Activated naive CD4-positive, alpha-beta T cell treated with anti-CD3 and anti-CD28 coated beads, Interleukin-2, amount 50 U/mL, for 24 hours (primary cell): ENCODE data around the gene GIMAP1.
A peak's percentile ranks its signal among the peaks of the same experiment; 100 is the strongest.

Experiments used
- H3K27ac Mint-ChIP-seq: one replicate; pipeline ENCODE4 v1.8.0; 2021; ENCODE audit warnings: mild to moderate bottlenecking, mixed read lengths
- H3K27me3 Mint-ChIP-seq: one replicate; pipeline ENCODE4 v1.8.0; 2021; ENCODE audit warnings: mixed read lengths
- H3K36me3 Mint-ChIP-seq: one replicate; pipeline ENCODE4 v1.8.0; 2021; ENCODE audit warnings: mixed read lengths
- H3K4me1 Mint-ChIP-seq: one replicate; pipeline ENCODE4 v1.8.0; 2021; ENCODE audit warnings: mixed read lengths
- H3K4me3 Mint-ChIP-seq: one replicate; pipeline ENCODE4 v1.8.0; 2021; ENCODE audit warnings: mild to moderate bottlenecking, mixed read lengths
- H3K9me3 Mint-ChIP-seq: one replicate; pipeline ENCODE4 v1.8.0; 2021; ENCODE audit warnings: mixed read lengths

GIMAP1 gene

GRCh38 chr7:150715738-150716137 is 675 bp upstream of the GIMAP1 start:
- Mint-ChIP-seq H3K36me3 (peaks cover 22% of the 10 kb centered on the region), H3K27ac (peak overlapping the region; percentile 99)

GRCh38 chr7:150716939-150717338 is 526 bp downstream of the GIMAP1 start:
- Mint-ChIP-seq H3K4me1 (peaks cover 80% of the 10 kb centered on the region), H3K36me3 (peaks cover 32% of the 10 kb centered on the region), H3K27me3 (no peaks in the 10 kb centered on the region), H3K27ac (peak overlapping the region; percentile 99), H3K4me3 (peak overlapping the region; percentile 87), H3K9me3 (peaks cover 11% of the 10 kb centered on the region)

More at GRCh38 chr7:150715738-150716137, 675 bp upstream of the GIMAP1 start:
- Mint-ChIP-seq H3K9me3 (peaks cover 11% of the 10 kb centered on the region), H3K27me3 (no peaks in the 10 kb centered on the region), H3K4me3 (peak overlapping the region; percentile 87), H3K4me1 (peaks cover 69% of the 10 kb centered on the region)

- peak overlapping the region; percentile 87 for H3K4me3 Mint-ChIP-seq
- peaks cover 83% of the 10 kb centered on the region for H3K4me1 Mint-ChIP-seq
- no peaks in the 10 kb centered on the region for H3K27me3 Mint-ChIP-seq
- H3K27ac Mint-ChIP-seq, result peak overlapping the region; percentile 99
- peaks cover 39% of the 10 kb centered on the region for H3K36me3 Mint-ChIP-seq
- H3K9me3 Mint-ChIP-seq, result peaks cover 6% of the 10 kb centered on the region
Observed at GRCh38 chr7:150717814-150718420, 1.5 kb downstream of the GIMAP1 start.

- peak overlapping the region; percentile 87 for H3K4me3 Mint-ChIP-seq
- no peaks in the 10 kb centered on the region for H3K9me3 Mint-ChIP-seq
- peak overlapping the region; percentile 99 for H3K27ac Mint-ChIP-seq
- peaks cover 47% of the 10 kb centered on the region for H3K36me3 Mint-ChIP-seq
- H3K4me1 Mint-ChIP-seq, result peaks cover 84% of the 10 kb centered on the region
- H3K27me3 Mint-ChIP-seq, result no peaks in the 10 kb centered on the region
Observed at GRCh38 chr7:150719436-150719835, 3.0 kb downstream of the GIMAP1 start.

GRCh38 chr7:150719960-150720891 is 3.8 kb downstream of the GIMAP1 start:
- Mint-ChIP-seq H3K36me3 (peaks cover 49% of the 10 kb centered on the region), H3K27ac (peak overlapping the region; percentile 99), H3K9me3 (no peaks in the 10 kb centered on the region), H3K4me1 (peaks cover 78% of the 10 kb centered on the region), H3K4me3 (peak overlapping the region; percentile 87), H3K27me3 (no peaks in the 10 kb centered on the region)

GRCh38 chr7:150721970-150722373 is 5.6 kb downstream of the GIMAP1 start:
- peaks cover 8% of the 10 kb centered on the region for H3K9me3 Mint-ChIP-seq
- H3K4me1 Mint-ChIP-seq, result peaks cover 78% of the 10 kb centered on the region
- peak overlapping the region; percentile 45 for H3K4me3 Mint-ChIP-seq
- peak overlapping the region; percentile 90 for H3K27ac Mint-ChIP-seq
- peaks cover 61% of the 10 kb centered on the region for H3K36me3 Mint-ChIP-seq
- no peaks in the 10 kb centered on the region for H3K27me3 Mint-ChIP-seq

- H3K27ac Mint-ChIP-seq, result peak overlapping the region; percentile 90
- H3K4me1 Mint-ChIP-seq, result peaks cover 79% of the 10 kb centered on the region
- no peaks in the 10 kb centered on the region for H3K27me3 Mint-ChIP-seq
- H3K9me3 Mint-ChIP-seq, result peaks cover 8% of the 10 kb centered on the region
- peaks cover 65% of the 10 kb centered on the region for H3K36me3 Mint-ChIP-seq
- H3K4me3 Mint-ChIP-seq, result peak overlapping the region; percentile 45
Observed at GRCh38 chr7:150722431-150722931, 6.1 kb downstream of the GIMAP1 start.

GRCh38 chr7:150723467-150723866 is 7.1 kb downstream of the GIMAP1 start:
- H3K36me3 Mint-ChIP-seq, result peaks cover 75% of the 10 kb centered on the region
- H3K27ac Mint-ChIP-seq, result peak overlapping the region; percentile 84
- peak overlapping the region; percentile 45 for H3K4me3 Mint-ChIP-seq
- peaks cover 79% of the 10 kb centered on the region for H3K4me1 Mint-ChIP-seq
- H3K9me3 Mint-ChIP-seq, result peaks cover 18% of the 10 kb centered on the region
- no peaks in the 10 kb centered on the region for H3K27me3 Mint-ChIP-seq

- Mint-ChIP-seq H3K27me3 (no peaks in the 10 kb centered on the region), H3K4me1 (peaks cover 82% of the 10 kb centered on the region), H3K36me3 (peaks cover 52% of the 10 kb centered on the region), H3K4me3 (no peak overlapping the region), H3K27ac (no peak overlapping the region), H3K9me3 (peaks cover 27% of the 10 kb centered on the region)
Observed at GRCh38 chr7:150727381-150727780, 11.0 kb downstream of the GIMAP1 start.

GRCh38 chr7:150728011-150728410 is 11.6 kb downstream of the GIMAP1 start:
- H3K4me3 Mint-ChIP-seq, result no peak overlapping the region
- peak overlapping the region; percentile 92 for H3K27ac Mint-ChIP-seq
- peaks cover 27% of the 10 kb centered on the region for H3K9me3 Mint-ChIP-seq
- peaks cover 82% of the 10 kb centered on the region for H3K4me1 Mint-ChIP-seq
- H3K36me3 Mint-ChIP-seq, result peaks cover 47% of the 10 kb centered on the region
- H3K27me3 Mint-ChIP-seq, result no peaks in the 10 kb centered on the region

GRCh38 chr7:150728609-150729008 is 12.2 kb downstream of the GIMAP1 start:
- Mint-ChIP-seq H3K4me1 (peaks cover 82% of the 10 kb centered on the region), H3K36me3 (peaks cover 41% of the 10 kb centered on the region)

GRCh38 chr7:150731916-150732315 is 15.5 kb downstream of the GIMAP1 start:
- H3K27me3 Mint-ChIP-seq, result no peaks in the 10 kb centered on the region
- H3K4me3 Mint-ChIP-seq, result peak overlapping the region; percentile 85
- peaks cover 20% of the 10 kb centered on the region for H3K9me3 Mint-ChIP-seq
- peaks cover 95% of the 10 kb centered on the region for H3K4me1 Mint-ChIP-seq
- peak overlapping the region; percentile 99 for H3K27ac Mint-ChIP-seq
- peaks cover 20% of the 10 kb centered on the region for H3K36me3 Mint-ChIP-seq

More at GRCh38 chr7:150728609-150729008, 12.2 kb downstream of the GIMAP1 start:
- no peaks in the 10 kb centered on the region for H3K27me3 Mint-ChIP-seq
- H3K27ac Mint-ChIP-seq, result peak overlapping the region; percentile 92
- peaks cover 27% of the 10 kb centered on the region for H3K9me3 Mint-ChIP-seq
- H3K4me3 Mint-ChIP-seq, result peak overlapping the region; percentile 23

GRCh38 chr7:150732786-150733481 is 16.5 kb downstream of the GIMAP1 start:
- peaks cover 11% of the 10 kb centered on the region for H3K36me3 Mint-ChIP-seq
- H3K9me3 Mint-ChIP-seq, result peaks cover 15% of the 10 kb centered on the region
- H3K4me3 Mint-ChIP-seq, result peak overlapping the region; percentile 70
- H3K4me1 Mint-ChIP-seq, result peaks cover 85% of the 10 kb centered on the region
- no peaks in the 10 kb centered on the region for H3K27me3 Mint-ChIP-seq
- peak overlapping the region; percentile 99 for H3K27ac Mint-ChIP-seq

GRCh38 chr7:150733482-150734095 is 17.2 kb downstream of the GIMAP1 start:
- peaks cover 8% of the 10 kb centered on the region for H3K9me3 Mint-ChIP-seq
- peak overlapping the region; percentile 70 for H3K4me3 Mint-ChIP-seq
- H3K27ac Mint-ChIP-seq, result peak overlapping the region; percentile 99
- H3K4me1 Mint-ChIP-seq, result peaks cover 78% of the 10 kb centered on the region
- no peaks in the 10 kb centered on the region for H3K27me3 Mint-ChIP-seq
- peaks cover 6% of the 10 kb centered on the region for H3K36me3 Mint-ChIP-seq

GRCh38 chr7:150734254-150734653 is 17.8 kb downstream of the GIMAP1 start:
- Mint-ChIP-seq H3K36me3 (peaks cover 6% of the 10 kb centered on the region), H3K4me1 (peaks cover 74% of the 10 kb centered on the region), H3K4me3 (peak overlapping the region; percentile 95), H3K27ac (peak overlapping the region; percentile 99), H3K9me3 (peaks cover 6% of the 10 kb centered on the region), H3K27me3 (no peaks in the 10 kb centered on the region)
